ENCODE measurements around the gene RBM12. TPM values are rescaled to one million over a fixed set of nuclear protein-coding genes. Genes with fewer than 3 reads are reported as not detected.

Gene RBM12
- polyA plus RNA-seq, 1 donor from 2014 or later = 53.9 TPM

- TF ChIP-seq REST (IDR thresholded peaks at IDR 0.05; ENCODE audit: borderline replicate concordance) (no peak), EP300 (conservative IDR thresholded peaks at IDR 0.05; ENCODE audit: poor library complexity, severe bottlenecking) (no peak), RAD21 (conservative IDR thresholded peaks at IDR 0.05) (no peak), POLR2AphosphoS5 (IDR thresholded peaks at IDR 0.05) (no peak), SMC3 (conservative IDR thresholded peaks at IDR 0.05; ENCODE audit: poor library complexity) (no peak), TAF1 (IDR thresholded peaks at IDR 0.05; ENCODE audit: low read depth) (no peak), EZH2 (IDR thresholded peaks at IDR 0.05; ENCODE audit: borderline replicate concordance, insufficient read depth, low read length, poor library complexity, severe bottlenecking) (no peak), MXI1 (conservative IDR thresholded peaks at IDR 0.05; ENCODE audit: poor library complexity, severe bottlenecking) (no peak), CTCF (IDR thresholded peaks at IDR 0.05; ENCODE audit: poor library complexity, severe bottlenecking) (no peak)
- no peaks in the 10 kb centered on the region for H3K27me3 ChIP-seq (ENCODE audit: insufficient read depth, low read depth, low read length)
- H3K9me2 ChIP-seq (ENCODE audit: insufficient read depth, low read length) = no peaks in the 10 kb centered on the region
- H3K36me3 ChIP-seq (ENCODE audit: insufficient read depth, low read length) = peaks cover 9% of the 10 kb centered on the region
- H4K20me1 ChIP-seq (ENCODE audit: insufficient read depth) = peaks cover 8% of the 10 kb centered on the region
- H3K9me3 ChIP-seq (ENCODE audit: low read length) = no peaks in the 10 kb centered on the region
- H3K9ac ChIP-seq (ENCODE audit: low read length) = no peak overlapping the region
- no peak overlapping the region for H3K27ac ChIP-seq (ENCODE audit: low read length)
- H3F3A ChIP-seq (ENCODE audit: insufficient read depth, low read length, poor library complexity, severe bottlenecking) = peaks cover 15% of the 10 kb centered on the region
- H3K4me3 ChIP-seq (ENCODE audit: low read length) = no peak overlapping the region
- no peak overlapping the region for H3K4me2 ChIP-seq (ENCODE audit: low read length)
- H3K79me2 ChIP-seq (replicated peaks; ENCODE audit: insufficient read depth, low read length) = peaks cover 14% of the 10 kb centered on the region
- H2AFZ ChIP-seq (ENCODE audit: low read depth, low read length) = no peak overlapping the region
Measured at GRCh38 chr20:35702824-35703695, 38.4 kb upstream of the RBM12 start.

- Histone ChIP-seq H3K4me3 (ENCODE audit: low read length) (no peak overlapping the region), H3K79me2 (replicated peaks; ENCODE audit: insufficient read depth, low read length) (peaks cover 14% of the 10 kb centered on the region)
Measured at GRCh38 chr20:35702051-35702823, 37.5 kb upstream of the RBM12 start.

More at GRCh38 chr20:35702051-35702823, 37.5 kb upstream of the RBM12 start:
- no peak overlapping the region for H3K27ac ChIP-seq (ENCODE audit: low read length)
- peaks cover 10% of the 10 kb centered on the region for H3F3A ChIP-seq (ENCODE audit: insufficient read depth, low read length, poor library complexity, severe bottlenecking)
- peaks cover 4% of the 10 kb centered on the region for H4K20me1 ChIP-seq (ENCODE audit: insufficient read depth)
- no peak overlapping the region for H3K9ac ChIP-seq (ENCODE audit: low read length)
- H3K27me3 ChIP-seq (ENCODE audit: insufficient read depth, low read depth, low read length) = no peaks in the 10 kb centered on the region
- H3K9me2 ChIP-seq (ENCODE audit: insufficient read depth, low read length) = no peaks in the 10 kb centered on the region
- H3K36me3 ChIP-seq (ENCODE audit: insufficient read depth, low read length) = peaks cover 9% of the 10 kb centered on the region
- no peak for TF ChIP-seq MXI1 (conservative IDR thresholded peaks at IDR 0.05; ENCODE audit: poor library complexity, severe bottlenecking)
- TF ChIP-seq TAF1 (IDR thresholded peaks at IDR 0.05; ENCODE audit: low read depth) = no peak
- TF ChIP-seq EZH2 (IDR thresholded peaks at IDR 0.05; ENCODE audit: borderline replicate concordance, insufficient read depth, low read length, poor library complexity, severe bottlenecking) = no peak
- no peak for TF ChIP-seq POLR2AphosphoS5 (IDR thresholded peaks at IDR 0.05)
- TF ChIP-seq RAD21 (conservative IDR thresholded peaks at IDR 0.05) = no peak
- TF ChIP-seq CTCF (IDR thresholded peaks at IDR 0.05; ENCODE audit: poor library complexity, severe bottlenecking) = no peak
- H2AFZ ChIP-seq (ENCODE audit: low read depth, low read length) = no peak overlapping the region
- H3K4me2 ChIP-seq (ENCODE audit: low read length) = no peak overlapping the region
- H3K9me3 ChIP-seq (ENCODE audit: low read length) = no peaks in the 10 kb centered on the region

Data from neural cell (in vitro differentiated cells).